Heart left ventricle (tissue), 16 donors: Measurements from ENCODE around the gene ATF6. TPM values are rescaled to one million over a fixed set of nuclear protein-coding genes. Genes with fewer than 3 reads are reported as not detected.

Experiments
- ATAC-seq, 4 donors: fragments of 200-7000 bp; cut with Tn5 transposase; one replicate each; pipeline ENCODE4 v1.9.1; 2020 to 2022; ENCODE audit warnings: moderate library complexity in 4 of 4, mild to moderate bottlenecking in 3 of 4, moderate number of reproducible peaks in 1 of 4
- DNase-seq, 5 donors: peaks; one replicate each; pipeline ENCODE4 v3.0.0-alpha.2; 2020
- H3K27ac ChIP-seq, 12 donors: fragments of 200-600 bp; sonication (generic) in 4 of 12; one replicate each; pipeline versions ENCODE4 v1.5.0 to v1.8.0; 2016 to 2022; ENCODE audit warnings: mild to moderate bottlenecking in 2 of 12
- H3K27me3 ChIP-seq, 9 donors: fragments of 200-600 bp; sonication (generic) in 2 of 9; one replicate each; pipeline versions ENCODE4 v1.5.1 to v1.8.0; 2016 to 2022; ENCODE audit warnings: mild to moderate bottlenecking in 3 of 9
- H3K36me3 ChIP-seq, 9 donors: fragments of 200-600 bp; sonication (generic) in 2 of 9; one replicate each; pipeline versions ENCODE4 v1.5.0 to v1.8.0; 2018 to 2022; ENCODE audit warnings: mild to moderate bottlenecking in 2 of 9
- H3K4me1 ChIP-seq, 12 donors: fragments of 200-600 bp; sonication (generic) in 4 of 12; one replicate each; pipeline versions ENCODE4 v1.5.0 to v1.8.0; 2016 to 2022; ENCODE audit warnings: mild to moderate bottlenecking in 3 of 12
- H3K4me3 ChIP-seq, 12 donors: fragments of 200-600 bp; sonication (generic) in 4 of 12; one replicate each; pipeline versions ENCODE4 v1.5.0 to v1.8.0; 2017 to 2022; ENCODE audit warnings: mild to moderate bottlenecking in 9 of 12, moderate library complexity in 4 of 12
- H3K9me3 ChIP-seq, 12 donors: fragments of 200-600 bp; sonication (generic) in 4 of 12; one replicate each; pipeline versions ENCODE4 v1.5.0 to v1.8.0; 2016 to 2022; ENCODE audit warnings: mild to moderate bottlenecking in 1 of 12
- POLR2A ChIP-seq, 2 donors: fragments of 450-650 bp; IDR thresholded peaks; one replicate each; pipeline ENCODE4 v1.6.1; 2017; ENCODE audit warnings: antibody characterized with exemption in 2 of 2, mild to moderate bottlenecking in 2 of 2, moderate library complexity in 2 of 2
- WGBS, 4 donors: extraction: QIAGEN DNeasy Blood & Tissue Kit in 2 of 4; methylation state at CpG; one replicate each; pipeline versions ENCODE4 v1.1.5 to v1.1.7; 2013 to 2018; 5-methylcytosine and 5-hydroxymethylcytosine counted together
- intact Hi-C, 10 donors: fragments of 100-400 bp; cut with DNase I; formaldehyde crosslinking; loops; one replicate each; pipeline versions ENCODE4 v1.11.1 to v1.14.2; 2022
- polyA plus RNA-seq, 2 donors: library from polyadenylated mRNA; stranded (reverse); fragments of 200-250 nt; gene quantifications; one replicate each; pipeline ENCODE4 v1.2.3, GENCODE V29; 2013
- total RNA-seq, 9 donors: library from RNA; depleted of rRNA in 2 of 9; stranded (reverse); fragments of >200 nt in 2 of 9; fragmentation: NEBNext Ultra II Directional in 3 of 9; extraction: Animal tissue kit (Norgen Biotek cat#: 25700) in 3 of 9; gene quantifications; one replicate each; pipeline versions ENCODE4 v1.1.0 to v1.2.4, GENCODE V29; 2016 to 2023
- TF ChIP-seq, protein P1 (sequence below), 12 donors: fragments of 200-600 bp; sonication (generic) in 4 of 12; IDR thresholded peaks; one replicate each; pipeline versions ENCODE4 v1.5.0 to v1.8.0; 2018 to 2022; ENCODE audit warnings: antibody characterized with exemption in 12 of 12, mild to moderate bottlenecking in 5 of 12
- donor health status: ischemic (EF 13 %, LVEDD 7.1; RV severe dilation, severe dysfunction).
- donor health status: healthy with polysubstance abuse.
- donor health status: DM: no; HTN: yes; CAD: no.
- donor health status: DM: no; HTN: no; CAD: no.
- donor health status: ischemic (EF 25% LVEDD 6.9; RV normal size, moderate dysfunction).
- donor health status: ischemic (EF 25% LVEDD 5.7; RV mildly dilated, moderate dysfunction).
- donor health status: healthy.
- donor health status: DM: yes; HTN: yes; CAD: no.
- donor health status: ischemic (EF 35%, LVEDD 5.7; RV mildly dilated, moderate dysfunction).
- donor health status: nonischemic (EF 11% LVEDD 7.7; RV severe dilation, severe dysfunction).
- donor health status: DM: yes; HTN: yes; CAD: no.
- donor health status: PGD.
- donor health status: ischemic (EF 29% LVEDD 5.4; RV normal size, mild dysfunction).
- donor health status: nonischemic (EF 23%, LVEDD 6.1; RV moderate dilation, normal function).

ATF6 gene
- total and polyA plus RNA-seq, 11 donors = 3.0 to 24.4 (median 16.3) TPM

DNA sequence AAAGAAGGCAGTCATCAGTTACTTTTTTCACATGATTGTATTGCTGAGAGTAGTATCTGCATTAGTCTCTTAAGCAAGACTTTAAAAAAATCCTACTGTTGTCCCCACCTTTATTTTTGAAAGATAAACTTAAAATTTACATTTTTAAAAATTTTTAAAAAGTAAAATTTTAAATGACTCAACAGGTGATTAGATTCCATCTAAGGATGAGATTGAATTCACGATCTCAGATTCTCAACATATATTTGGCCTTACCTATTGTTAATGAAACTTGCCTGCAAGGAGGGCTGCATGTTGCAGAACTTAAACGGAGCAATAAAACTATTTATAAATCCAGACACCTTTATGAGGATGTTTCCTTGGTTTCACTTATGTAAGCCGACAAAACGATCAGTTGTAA, 182.3 kb downstream of the ATF6 start:
- TF ChIP-seq, protein P1, sequence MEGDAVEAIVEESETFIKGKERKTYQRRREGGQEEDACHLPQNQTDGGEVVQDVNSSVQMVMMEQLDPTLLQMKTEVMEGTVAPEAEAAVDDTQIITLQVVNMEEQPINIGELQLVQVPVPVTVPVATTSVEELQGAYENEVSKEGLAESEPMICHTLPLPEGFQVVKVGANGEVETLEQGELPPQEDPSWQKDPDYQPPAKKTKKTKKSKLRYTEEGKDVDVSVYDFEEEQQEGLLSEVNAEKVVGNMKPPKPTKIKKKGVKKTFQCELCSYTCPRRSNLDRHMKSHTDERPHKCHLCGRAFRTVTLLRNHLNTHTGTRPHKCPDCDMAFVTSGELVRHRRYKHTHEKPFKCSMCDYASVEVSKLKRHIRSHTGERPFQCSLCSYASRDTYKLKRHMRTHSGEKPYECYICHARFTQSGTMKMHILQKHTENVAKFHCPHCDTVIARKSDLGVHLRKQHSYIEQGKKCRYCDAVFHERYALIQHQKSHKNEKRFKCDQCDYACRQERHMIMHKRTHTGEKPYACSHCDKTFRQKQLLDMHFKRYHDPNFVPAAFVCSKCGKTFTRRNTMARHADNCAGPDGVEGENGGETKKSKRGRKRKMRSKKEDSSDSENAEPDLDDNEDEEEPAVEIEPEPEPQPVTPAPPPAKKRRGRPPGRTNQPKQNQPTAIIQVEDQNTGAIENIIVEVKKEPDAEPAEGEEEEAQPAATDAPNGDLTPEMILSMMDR (IDR thresholded peaks at IDR 0.05) = no peak
- WGBS, 4 donors = 81 to 88% (median 87%) methylated on average over 4 of the region's 4 CpGs
- intact Hi-C loops = no loop called here

DNA sequence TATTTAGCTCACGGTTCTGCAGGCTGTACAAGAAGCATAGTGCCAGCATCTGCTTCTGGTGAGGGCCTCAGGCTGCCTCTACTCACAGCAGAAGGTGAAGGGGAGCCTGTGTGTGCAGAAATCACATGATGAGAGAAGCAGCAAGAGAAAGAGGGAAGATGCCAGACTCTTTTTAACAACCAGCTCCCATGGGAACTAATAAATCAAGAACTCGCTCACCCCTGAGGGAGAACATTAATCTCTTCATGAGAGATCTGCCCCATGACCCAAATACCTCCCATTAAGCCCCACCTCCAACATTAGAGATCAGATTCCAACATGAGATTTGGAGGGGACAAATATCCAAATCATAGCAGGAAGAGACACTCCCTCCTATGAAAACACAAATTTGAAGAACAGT, 183.4 kb downstream of the ATF6 start:
- no peak overlapping the region for H3K27ac ChIP-seq
- ATAC-seq = no peak
- no peak for DNase-seq
- no peaks in the 10 kb centered on the region for H3K27me3 ChIP-seq
- H3K4me1 ChIP-seq = peaks cover 0 to 47% (median 6%) of the 10 kb centered on the region in 12 donors
- 75 to 86% (median 82%) methylated on average over 2 of the region's 2 CpGs for WGBS, 4 donors
- intact Hi-C loops = no loop called here
- H3K4me3 ChIP-seq = no peak overlapping the region
- TF ChIP-seq POLR2A (IDR thresholded peaks at IDR 0.05) = no peak
- TF ChIP-seq, protein P1 (IDR thresholded peaks at IDR 0.05) = no peak
- H3K36me3 ChIP-seq = peaks cover 0 to 6% (median 0%) of the 10 kb centered on the region in 9 donors
- H3K9me3 ChIP-seq = no peaks in the 10 kb centered on the region

More for the DNA sequence above, 182.3 kb downstream of the ATF6 start:
- no peaks in the 10 kb centered on the region for H3K9me3 ChIP-seq
- H3K4me1 ChIP-seq = peaks cover 0 to 36% (median 5%) of the 10 kb centered on the region in 12 donors
- no peak for DNase-seq
- no peak overlapping the region for H3K27ac ChIP-seq
- no peak overlapping the region for H3K4me3 ChIP-seq
- no peak for ATAC-seq
- peaks cover 0 to 6% (median 3%) of the 10 kb centered on the region in 9 donors for H3K36me3 ChIP-seq
- no peaks in the 10 kb centered on the region for H3K27me3 ChIP-seq

DNA sequence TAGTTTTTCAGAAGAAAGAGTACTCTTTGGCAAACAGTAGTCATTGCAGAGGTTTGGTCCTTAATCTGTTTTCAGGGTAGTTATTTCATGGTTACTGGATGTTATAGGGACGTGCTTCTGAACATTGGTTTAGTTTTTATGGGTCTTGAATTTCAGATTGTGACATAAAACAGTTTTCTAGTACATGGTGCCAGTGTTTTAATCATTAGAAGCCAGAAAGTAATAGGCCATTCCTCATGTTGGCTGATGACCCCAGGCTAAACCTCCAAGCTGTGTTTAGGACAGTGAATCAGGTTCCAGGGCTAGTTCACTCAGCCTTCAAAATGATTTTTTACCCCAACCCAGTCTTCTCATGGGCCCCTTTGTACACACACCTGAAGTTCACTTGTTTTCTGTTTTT, 184.3 kb downstream of the ATF6 start:
- no peak for TF ChIP-seq POLR2A (IDR thresholded peaks at IDR 0.05)
- TF ChIP-seq, protein P1 (IDR thresholded peaks at IDR 0.05) = no peak
- ATAC-seq (no peak), DNase-seq (no peak)
- peaks cover 0 to 56% (median 6%) of the 10 kb centered on the region in 12 donors for H3K4me1 ChIP-seq
- no peak overlapping the region for H3K4me3 ChIP-seq
- H3K27me3 ChIP-seq = no peaks in the 10 kb centered on the region
- H3K27ac ChIP-seq = no peak overlapping the region
- H3K9me3 ChIP-seq = no peaks in the 10 kb centered on the region
- whole genome bisulfite sequencing, 4 donors = 92 to 99% (median 97%) methylated on average over 1 of the region's 1 CpG
- intact Hi-C loops = loop anchor here in 2 of 10 donors (5.0 to 10.0 kb wide), 2 partner anchors 66 to 78 kb away; no protein-coding TSS in a partner anchor
- H3K36me3 ChIP-seq = peaks cover 0 to 3% (median 0%) of the 10 kb centered on the region in 9 donors

DNA sequence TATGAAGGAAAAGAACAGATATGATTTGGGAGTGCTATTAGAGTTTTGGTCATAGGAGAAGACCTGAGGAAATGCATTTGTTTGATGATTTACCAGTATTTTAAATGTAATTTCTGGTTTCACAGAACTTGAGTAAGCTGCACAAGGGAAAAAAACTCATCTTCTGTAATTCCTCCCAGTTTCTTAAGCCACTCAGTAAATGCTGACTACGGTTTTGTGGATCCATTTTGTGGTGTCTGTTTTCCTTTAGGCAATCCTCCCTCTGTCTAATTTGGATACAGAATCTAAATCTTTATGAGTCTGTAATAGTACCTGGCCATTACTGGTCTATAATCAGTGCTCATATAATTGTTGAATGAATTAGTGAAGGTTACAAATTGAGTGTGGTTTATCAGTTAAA, 185.5 kb downstream of the ATF6 start:
- intact Hi-C loops = loop anchor here in 2 of 10 donors (5.0 to 10.0 kb wide), 2 partner anchors 67 to 79 kb away; no protein-coding TSS in a partner anchor
- no peak for ATAC-seq

More for the DNA sequence above, 185.5 kb downstream of the ATF6 start:
- peaks cover 0 to 56% (median 7%) of the 10 kb centered on the region in 12 donors for H3K4me1 ChIP-seq
- H3K36me3 ChIP-seq = peaks cover 0 to 3% (median 0%) of the 10 kb centered on the region in 9 donors
- TF ChIP-seq, protein P1 (IDR thresholded peaks at IDR 0.05) = no peak
- TF ChIP-seq POLR2A (IDR thresholded peaks at IDR 0.05) = no peak
- no peaks in the 10 kb centered on the region for H3K9me3 ChIP-seq
- DNase-seq = no peak
- H3K27me3 ChIP-seq = no peaks in the 10 kb centered on the region
- WGBS, 4 donors = 84 to 100% (median 97%) methylated on average over 1 of the region's 1 CpG
- H3K27ac ChIP-seq = peak overlapping the region in 1 of 12 donors; percentile 62
- no peak overlapping the region for H3K4me3 ChIP-seq
